HG02938 (cell line): ENCODE results near the gene ZP1.
"Not testable (repeated sequence)": the region's sequence is repeated elsewhere in the genome, so short reads cannot be mapped to it uniquely, and the experiment has no call there.

Experiments used
- ATAC-seq: cut with Tn5 transposase; IDR thresholded peaks from one replicate; pipeline ENCODE4 v1.9.1; 2021; ENCODE audit warnings: mild to moderate bottlenecking, moderate library complexity; ENCODE audit not compliant: unreplicated experiment

Gene ZP1

DNA sequence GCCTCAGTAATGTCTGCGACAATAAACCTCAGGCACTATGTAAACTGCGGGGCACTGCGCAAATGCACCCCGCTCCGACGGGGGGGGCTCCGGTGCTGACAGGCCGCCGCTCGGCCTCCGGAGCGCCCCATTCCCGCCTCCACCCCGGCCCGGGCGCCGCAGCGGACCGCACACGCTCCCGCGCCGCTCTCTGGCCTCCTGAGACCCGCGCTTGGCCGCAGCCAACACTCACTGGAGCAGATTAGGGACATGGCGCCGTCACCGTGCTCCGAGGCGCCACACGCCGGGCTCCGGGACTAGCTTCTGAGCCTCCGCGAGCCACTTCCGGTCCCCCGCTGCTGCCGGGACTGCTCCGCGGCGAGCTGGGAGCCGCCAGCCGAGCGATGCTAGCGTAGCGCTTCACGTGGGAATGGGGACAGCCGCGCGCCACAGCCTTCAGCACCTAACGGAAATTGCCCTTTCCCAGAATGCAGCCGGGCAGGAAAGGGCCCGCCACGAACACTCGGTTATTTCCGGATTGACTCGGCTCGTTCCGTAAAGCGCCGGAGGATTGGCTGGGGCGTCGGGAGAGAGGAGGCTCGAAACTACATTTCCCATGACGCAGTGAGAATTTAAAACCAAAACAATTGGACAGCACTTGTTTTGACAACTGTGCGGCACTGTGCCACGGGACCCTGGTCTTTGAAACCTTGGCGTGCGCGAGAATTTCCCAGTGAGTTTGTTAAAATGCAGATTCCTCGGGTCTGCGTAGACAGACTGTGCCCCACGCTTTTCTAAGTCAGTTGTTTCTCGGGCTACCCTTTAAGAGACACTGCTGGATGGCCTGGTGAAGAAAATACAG is 39.0 kb downstream of the ZP1 start, which contains the start of gene PRPF19:
PRPF19 (minus strand) TSS at position 454 of the 841 bp plus-strand sequence; CDS start at position 251, 203 bp downstream.
- ATAC-seq: peak; percentile 76

DNA sequence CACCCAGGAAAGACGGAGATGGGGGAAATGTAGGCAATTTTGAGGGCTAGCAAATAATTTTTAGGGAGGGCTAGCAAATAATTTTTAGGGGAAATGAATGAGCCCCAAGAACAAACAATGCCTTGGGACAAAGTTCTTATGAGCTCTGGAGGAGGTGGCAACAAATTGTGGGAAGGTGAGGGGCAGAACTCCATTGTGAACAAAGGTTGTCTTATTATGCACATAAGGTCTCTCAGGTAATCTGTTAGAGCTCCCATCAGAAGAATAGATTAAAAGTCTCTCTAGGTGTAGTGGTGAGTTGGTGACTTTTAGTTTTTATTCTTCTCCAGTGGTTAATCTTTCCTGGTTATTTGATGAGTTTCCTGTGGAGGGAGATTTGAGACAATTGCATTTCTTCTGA is 41.5 kb downstream of the ZP1 start:
- no peak for ATAC-seq

DNA sequence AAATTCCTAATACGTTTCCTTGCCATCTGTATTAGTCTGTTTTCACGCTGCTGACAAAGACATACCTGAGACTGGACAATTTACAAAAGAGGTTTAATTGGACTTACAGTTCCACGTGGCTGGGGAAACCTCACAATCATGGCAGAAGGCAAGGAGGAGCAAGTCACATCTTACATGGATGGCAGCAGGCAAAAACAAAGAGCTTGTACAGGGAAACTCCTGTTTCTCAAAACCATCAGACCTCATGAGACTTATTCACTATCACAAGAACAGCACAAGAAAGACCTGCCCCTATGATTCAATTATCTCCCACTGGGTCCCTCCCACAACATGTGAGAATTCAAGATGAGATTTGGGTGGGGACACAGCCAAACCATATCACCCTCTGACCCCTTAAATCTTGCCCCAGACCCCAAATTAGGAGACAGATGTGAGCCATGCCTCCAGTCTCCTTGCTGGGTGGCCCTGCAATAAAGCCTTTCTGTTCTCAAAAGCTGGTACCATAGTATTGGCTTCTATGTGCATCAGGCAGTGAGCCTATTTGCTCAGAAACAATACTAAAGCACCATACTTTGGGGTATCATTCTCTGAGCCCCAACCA is 42.4 kb downstream of the ZP1 start:
- not testable (repeated sequence) for ATAC-seq

DNA sequence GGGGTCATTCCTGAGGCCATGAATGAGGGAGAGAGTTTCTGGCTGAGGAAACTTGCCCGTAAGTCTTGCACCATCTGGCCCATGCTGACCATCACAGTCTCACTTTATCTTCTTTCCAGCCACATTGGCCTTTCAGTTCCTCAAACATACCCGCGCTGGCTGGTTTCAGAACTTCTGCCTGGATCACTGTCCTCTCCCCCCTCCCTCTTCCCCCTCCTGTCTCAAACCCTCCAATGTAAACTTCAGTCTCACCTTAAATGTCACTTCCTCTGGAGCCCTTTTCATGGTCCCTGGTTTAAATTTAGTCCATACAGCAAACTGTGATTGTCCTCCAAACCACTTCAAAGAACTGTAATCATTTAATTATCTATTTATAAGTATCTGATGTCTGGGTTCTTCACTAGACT is 42.9 kb downstream of the ZP1 start:
- peak; percentile 36 for ATAC-seq

DNA sequence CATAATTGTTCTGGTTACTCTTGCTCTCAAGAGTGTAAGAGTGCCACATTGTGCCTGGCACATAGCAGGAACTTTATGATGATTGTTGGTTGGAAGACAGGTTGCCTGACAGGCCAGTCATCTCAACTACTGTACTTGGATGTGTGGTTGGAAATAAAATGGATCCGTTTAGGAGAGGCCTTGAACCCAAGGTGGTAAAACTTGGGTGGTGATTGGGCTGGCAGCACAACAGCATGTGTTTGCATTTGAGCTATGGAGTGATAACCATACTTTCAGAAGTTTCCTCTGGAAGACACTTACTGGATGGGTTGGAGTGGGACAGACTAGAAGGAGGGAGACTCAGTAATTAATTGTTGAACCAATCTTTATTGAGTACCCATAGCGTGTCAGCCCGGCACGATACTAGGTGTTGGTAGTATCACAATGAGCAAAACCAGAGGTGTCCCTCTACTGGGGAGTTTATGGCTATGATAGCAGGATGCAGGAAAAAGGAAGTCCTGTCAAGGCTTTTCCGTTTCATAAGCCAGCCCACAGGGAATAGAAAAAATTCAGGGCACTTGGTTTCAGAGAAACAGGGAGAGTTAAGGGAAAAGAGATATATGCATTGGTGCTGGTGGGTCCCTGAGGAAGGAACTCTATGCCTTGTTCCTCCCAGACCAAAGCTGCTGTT is 43.5 kb downstream of the ZP1 start:
- no peak for ATAC-seq

DNA sequence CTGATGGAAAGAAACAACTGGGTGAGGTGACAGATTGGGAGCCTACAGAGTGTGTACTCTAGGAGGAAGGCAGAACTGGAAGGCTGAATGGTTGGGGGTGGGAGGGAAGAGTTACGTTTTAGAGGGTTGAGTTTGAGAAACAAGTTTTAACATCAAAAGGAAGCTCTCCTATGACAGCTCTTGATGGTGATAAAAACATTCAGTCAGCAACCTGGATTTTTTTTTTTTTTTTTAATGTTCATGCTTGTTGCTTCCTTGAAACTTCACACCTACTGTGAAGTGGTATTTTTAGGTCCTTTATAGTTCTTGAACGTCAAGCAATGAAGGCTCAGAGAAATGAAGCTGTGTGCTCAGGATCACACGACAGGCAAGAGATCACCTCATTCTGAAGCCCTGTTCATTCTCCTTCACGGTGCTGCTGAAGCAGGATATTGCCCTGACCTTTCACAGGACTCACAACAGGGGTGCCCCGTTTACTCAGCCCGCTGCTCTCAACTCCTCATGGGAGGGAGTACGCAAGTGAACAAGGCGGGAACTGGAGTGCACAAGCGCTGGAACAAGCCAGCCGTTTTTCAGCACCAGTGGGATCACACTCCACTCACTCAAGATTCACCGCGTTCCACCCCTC is 45.0 kb downstream of the ZP1 start:
- ATAC-seq: no peak

DNA sequence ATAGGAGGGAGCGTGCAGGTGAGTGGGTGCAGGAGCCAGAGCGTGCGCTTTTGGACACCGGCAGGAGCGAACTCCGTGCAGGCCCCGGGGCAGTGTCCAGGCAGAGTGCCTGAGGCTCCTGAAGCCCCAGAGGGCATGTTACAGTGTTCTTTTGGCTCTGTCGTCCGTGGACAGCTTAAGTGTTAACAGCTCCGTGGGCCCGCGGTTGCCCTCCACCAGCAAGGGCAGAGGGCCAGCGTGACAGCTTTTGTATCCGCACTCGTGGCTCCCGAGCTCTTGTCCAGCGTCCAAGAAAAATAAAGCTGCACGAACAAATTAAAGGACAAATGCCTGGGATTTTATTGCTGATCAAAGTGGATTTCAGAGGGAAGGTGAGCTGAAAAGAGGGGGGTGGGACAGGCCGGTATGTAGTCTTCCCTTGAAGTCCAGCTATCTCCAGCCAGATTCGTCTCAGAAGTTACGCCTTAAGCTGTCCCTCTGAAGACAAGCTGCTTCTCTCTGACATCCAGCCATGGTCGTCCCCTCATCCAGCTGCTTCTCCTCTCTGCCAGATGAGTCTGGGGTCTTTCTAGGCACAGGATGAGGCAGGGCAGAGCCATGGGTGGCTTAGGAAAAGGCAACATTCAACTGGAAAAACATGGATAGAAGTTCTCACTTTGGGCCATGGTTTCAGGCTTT is 45.6 kb downstream of the ZP1 start:
- no peak for ATAC-seq

DNA sequence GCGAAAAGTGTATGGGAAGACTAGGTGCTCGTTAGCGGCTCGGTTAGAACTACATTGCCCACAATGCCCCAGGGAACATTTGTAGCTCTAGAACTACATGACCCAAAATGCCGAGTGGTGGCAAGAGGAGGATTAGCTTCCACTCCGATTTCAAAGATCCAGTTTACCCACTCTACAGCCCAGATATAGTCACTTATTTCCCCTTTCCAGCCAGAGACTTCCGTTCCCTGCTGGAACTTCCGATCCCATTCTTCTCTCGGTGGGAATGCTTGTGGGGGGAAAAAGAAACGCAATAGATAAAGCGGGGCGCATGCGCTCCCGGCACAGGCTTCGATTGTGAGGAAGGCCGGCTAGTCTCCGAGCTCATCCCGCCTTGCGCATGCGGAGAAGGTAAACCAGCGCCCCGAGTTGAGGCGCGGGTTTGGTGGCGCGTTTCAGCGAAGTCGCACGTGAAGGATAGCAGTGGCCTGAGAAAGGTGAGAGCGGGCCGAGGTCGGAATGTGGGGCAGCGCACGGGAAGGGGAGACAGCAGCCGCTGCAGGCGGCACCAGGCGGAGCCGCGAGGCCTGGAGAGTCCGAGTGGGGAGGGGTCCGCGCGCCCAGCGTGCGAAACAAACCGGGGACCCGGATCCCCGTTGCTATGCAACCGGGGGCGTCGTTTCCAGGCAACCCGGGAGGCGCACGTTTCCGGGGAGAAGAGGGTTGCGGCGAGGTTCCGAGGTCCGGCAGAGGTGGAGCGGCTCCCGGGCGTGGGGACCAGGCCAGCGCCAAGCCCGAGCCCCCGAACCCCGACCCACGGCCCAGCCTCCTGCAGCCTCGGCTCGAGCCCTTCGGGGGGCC is 46.7 kb downstream of the ZP1 start, which contains the start of gene TMEM109:
TMEM109 (plus strand) TSS at position 366 of the 840 bp plus-strand sequence. CDS start 5,536 bp downstream, outside the sequence.
- ATAC-seq: peak; percentile 51

DNA sequence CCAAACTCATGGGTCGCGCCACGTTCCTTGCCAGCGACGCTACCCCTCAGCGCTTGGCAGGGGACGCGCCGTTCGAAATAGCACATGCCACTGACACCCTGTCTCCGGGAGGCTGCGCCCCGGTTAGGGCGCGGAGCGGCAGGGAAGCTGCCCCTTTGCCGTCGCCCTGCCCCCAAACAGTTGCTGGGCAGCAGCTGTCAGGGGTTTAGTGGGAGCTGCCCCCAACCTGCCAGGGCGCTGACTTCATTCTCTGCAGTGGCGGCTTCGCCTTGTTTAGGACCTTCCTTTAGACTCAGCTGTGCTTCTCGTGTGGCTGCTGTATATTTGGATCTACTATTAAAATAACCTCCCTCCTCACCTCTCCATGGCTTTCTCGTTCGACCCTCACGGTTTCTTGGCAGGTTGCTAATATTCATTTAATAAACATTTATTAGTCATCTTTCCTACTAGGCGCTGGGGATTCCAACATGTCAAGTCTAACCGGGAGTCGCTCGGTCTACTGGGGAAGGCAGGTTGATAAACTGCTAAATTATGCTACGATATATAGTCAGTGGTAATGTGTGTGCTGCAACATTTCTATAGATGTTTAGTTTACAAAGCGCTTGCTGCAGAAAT is 47.4 kb downstream of the ZP1 start:
- peak; percentile 1 for ATAC-seq

DNA sequence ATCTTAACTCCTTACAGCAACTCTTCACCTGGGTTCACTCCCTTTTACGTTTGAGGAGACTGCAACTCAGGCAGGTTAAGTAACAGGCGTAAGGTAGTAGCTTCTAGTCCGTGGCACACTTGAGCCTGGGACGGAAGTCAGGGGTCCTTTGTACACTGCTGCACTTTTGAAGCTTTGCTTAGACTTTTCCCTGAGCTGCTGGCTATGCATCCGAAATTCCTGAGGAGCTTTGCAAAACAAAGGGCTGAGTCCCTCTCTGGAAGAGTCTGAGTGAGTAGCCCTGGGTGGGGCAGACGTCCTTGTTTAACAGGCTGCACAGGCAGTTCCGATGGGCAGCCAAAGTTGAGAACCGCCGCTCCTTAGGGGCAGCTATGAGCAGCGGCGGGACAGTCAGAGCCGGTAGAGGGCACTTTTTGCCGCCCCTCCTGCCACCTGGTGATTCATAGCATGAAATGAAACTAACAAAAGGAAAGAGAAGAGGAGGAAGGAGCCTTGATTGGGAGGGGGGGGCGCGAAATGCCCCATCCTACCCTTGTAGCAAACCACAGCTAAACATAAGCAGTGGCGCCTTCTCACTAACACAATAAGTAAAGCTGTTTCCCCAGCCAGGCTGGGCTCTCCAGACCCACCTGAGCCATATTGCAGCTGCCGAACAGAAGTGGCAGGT is 48.0 kb downstream of the ZP1 start:
- peak; percentile 38 for ATAC-seq

DNA sequence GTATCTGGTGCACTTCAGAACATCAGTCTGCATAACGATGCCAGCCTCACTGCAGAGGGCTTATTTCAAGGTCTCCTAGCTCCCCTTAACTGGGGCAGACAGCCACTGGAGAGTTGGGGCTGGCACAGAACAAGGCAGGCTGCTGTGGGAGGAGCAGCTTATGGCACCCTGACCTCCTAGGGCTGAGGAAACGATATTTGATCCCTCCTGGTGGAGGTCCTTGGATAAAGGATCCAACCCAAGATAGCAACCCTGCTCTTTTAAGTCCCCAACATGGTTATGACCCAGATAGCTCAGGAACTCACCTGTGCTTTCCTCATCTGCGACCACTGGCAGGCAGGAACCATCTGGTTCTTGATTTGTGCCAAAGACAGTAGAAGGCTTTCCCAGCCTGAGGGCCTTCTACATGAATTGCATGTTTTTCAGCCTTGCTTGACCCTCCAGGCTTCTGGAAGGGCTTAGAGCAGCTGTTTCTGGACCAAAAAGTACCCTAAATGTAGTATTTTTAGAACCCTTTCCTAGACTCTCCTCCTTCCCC is 49.4 kb downstream of the ZP1 start:
- ATAC-seq: no peak

DNA sequence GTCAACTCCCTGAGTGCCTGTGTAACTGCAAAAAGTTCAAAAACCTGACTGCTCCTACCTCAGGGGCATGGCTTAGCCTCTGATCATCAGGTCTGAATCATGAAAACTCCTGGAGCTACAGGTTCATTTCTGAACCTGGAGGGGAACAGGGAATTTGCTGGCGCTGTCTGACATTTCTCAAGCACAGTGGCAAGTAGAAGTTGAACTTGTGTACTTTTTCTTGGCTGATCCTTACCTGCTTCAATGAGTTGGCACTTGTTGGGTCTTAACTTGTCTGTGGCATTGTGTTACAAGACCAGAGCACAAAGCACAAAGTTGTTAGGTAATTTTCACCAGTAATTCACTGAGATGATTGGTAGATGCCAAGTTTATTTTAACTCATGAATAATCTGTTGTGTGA is 49.9 kb downstream of the ZP1 start:
- ATAC-seq: no peak

DNA sequence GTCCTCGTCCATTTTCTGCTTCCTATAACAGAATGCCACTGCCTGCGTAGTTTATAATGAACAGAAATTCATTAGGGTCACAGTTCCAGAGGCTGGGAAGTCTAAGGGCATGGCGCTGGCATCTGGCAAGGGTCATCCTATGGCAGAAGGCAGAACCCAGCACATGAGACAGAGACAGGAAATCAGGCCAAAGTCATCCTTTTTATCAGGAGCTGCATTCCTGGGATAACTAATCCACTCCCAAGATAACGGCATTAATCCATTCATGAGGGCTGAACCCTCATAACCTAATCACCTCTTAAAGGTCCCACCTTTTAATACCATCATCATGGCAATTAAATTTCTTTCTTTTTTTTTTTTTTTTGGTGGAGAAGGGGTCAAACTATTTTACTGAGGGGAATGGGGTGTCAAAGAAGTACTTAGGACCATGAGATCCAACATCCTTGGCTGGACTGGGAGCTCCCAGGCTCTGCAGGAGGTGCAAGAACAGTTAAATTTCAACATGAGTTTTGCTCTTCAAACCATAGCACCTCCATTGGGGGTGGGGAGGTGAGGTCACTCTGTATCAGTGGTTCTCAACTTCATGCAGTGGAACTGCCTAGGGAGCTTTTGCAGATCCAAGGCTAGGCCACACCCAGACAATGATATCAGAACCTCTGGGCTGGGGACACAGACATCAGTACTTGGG is 51.1 kb downstream of the ZP1 start:
- no peak for ATAC-seq

DNA sequence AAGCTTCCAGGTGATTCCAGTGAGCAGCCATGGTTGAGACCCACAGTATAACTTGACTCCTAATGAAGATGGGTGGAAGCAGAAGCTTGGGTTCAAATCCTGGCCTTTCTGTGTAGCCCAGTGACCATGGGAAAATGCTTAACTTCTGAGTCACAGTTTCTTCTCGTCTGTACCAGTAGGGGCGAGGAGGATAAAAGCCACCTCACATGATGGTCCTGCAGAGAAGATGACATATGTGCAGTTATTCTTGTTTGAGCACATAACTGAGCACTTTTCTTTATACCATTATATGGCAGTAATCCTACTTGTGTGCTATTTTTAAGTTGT is 51.6 kb downstream of the ZP1 start:
- no peak for ATAC-seq

DNA sequence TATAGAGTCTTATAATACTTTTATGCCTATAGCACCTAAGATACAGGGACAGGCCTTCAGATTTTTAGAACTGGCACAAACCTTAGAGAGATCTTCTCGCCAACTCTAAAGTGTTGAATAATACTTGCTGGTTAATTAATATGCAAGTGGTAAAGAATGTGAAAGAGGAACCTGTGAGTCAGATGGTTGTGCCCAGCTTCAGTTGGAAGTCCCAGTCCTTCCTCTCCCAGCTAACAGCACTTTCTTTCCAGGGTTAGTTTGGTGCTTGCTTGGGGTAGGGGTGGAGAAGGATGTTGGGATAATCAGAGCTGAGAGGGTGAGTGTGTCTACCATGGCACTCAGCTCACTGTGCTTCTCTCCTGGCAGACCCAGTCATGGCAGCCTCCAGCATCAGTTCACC is 52.0 kb downstream of the ZP1 start:
- ATAC-seq: no peak

DNA sequence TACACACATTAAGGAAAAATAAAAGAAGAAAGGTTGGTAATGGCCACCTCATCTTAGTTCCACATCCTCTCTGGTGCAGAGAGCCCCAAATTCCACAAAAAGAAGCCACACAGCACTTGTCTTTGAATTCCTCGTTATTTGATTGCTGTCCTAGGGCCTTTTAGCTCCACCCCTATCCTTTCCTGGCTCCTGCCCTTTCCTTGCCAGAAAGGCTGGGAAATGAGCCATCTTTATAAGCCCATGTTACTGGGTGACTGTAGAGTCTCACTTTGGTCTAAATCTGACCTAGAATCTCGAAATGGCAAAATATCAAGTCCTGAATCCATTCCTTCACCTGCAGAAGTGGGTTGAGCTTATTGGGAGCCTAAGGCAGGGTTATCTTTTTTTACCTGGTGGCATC is 52.6 kb downstream of the ZP1 start:
- ATAC-seq: no peak

DNA sequence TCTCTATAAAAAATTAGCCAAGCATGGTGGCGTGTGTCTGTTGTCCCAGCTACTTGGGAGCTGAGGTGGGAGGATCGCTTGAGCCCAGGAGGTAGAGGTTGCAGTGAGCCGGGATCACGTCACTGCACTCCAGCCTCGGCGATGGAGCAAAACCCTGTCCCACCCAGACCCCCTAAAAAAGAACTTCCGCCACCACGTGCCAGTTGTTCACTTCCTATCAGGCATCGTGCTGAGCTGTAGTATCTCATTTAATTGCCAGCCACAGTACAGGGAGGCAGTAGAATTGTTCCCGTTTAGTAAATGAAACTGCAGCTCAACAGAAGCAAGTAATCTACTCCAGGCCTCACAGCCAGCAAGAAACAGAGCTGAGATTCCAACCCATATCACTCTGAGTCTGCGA is 53.9 kb downstream of the ZP1 start:
- no peak for ATAC-seq

DNA sequence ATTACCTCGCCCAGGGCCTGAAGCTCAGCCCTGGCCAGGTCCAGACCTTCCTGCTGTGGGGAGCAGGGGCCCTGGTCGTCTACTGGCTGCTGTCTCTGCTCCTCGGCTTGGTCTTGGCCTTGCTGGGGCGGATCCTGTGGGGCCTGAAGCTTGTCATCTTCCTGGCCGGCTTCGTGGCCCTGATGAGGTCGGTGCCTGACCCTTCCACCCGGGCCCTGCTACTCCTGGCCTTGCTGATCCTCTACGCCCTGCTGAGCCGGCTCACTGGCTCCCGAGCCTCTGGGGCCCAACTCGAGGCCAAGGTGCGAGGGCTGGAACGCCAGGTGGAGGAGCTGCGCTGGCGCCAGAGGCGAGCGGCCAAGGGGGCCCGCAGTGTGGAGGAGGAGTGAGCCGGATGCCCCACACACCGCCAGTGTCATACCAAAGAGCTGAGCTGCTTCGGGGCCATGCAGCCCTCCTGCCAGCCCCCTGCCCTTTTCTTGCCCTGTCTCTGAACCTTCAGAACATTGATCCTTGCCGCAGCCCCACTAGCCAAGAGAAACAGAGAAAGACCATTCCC is 54.5 kb downstream of the ZP1 start:
- no peak for ATAC-seq
